Mesendoderm (in vitro differentiated cells): ENCODE results near the gene RADIL.

Source experiments
- DNase-seq: peaks from one replicate; pipeline ENCODE4 v3.0.0; 2013
- H2AK5ac ChIP-seq: 2 replicates; pipeline ENCODE4 v1.6.1; 2013; ENCODE audit warnings: low read length, inconsistent platforms
- H2BK120ac ChIP-seq: 2 replicates; pipeline ENCODE4 v1.6.1; 2013; ENCODE audit warnings: low read depth, mild to moderate bottlenecking, low read length, moderate library complexity, mixed read lengths
- H2BK15ac ChIP-seq: replicated peaks from 2 replicates; pipeline ENCODE4 v1.6.1; 2013; ENCODE audit warnings: low read depth, mild to moderate bottlenecking, moderate library complexity
- H2BK5ac ChIP-seq: 2 replicates; pipeline ENCODE4 v1.6.1; 2013; ENCODE audit warnings: low read length, inconsistent platforms
- H3K18ac ChIP-seq: 2 replicates; pipeline ENCODE4 v1.6.1; 2013; ENCODE audit warnings: mild to moderate bottlenecking, low read length, mixed read lengths
- H3K23ac ChIP-seq: one replicate; pipeline ENCODE4 v1.6.1; 2013; ENCODE audit warnings: low read length
- H3K27ac ChIP-seq: 2 replicates; pipeline ENCODE4 v1.5.1; 2013; ENCODE audit warnings: low read depth, mild to moderate bottlenecking, inconsistent platforms, low read length, moderate library complexity
- H3K27me3 ChIP-seq: 2 replicates; pipeline ENCODE4 v1.6.1; 2013; ENCODE audit warnings: low read length, control low read depth, mild to moderate bottlenecking, inconsistent platforms; ENCODE audit not compliant: insufficient read depth, poor library complexity
- H3K36me3 ChIP-seq: 2 replicates; pipeline ENCODE4 v1.6.1; 2013; ENCODE audit warnings: low read length, inconsistent platforms; ENCODE audit not compliant: control insufficient read depth, insufficient read depth
- H3K4ac ChIP-seq: one replicate; pipeline ENCODE4 v1.6.1; 2013; ENCODE audit warnings: low read depth, mild to moderate bottlenecking, low read length, moderate library complexity
- H3K4me1 ChIP-seq: 2 replicates; pipeline ENCODE4 v1.6.1; 2013; ENCODE audit warnings: low read depth, low read length, inconsistent platforms; ENCODE audit not compliant: control insufficient read depth
- H3K4me2 ChIP-seq: 2 replicates; pipeline ENCODE4 v1.6.1; 2013; ENCODE audit warnings: low read length
- H3K4me3 ChIP-seq: 2 replicates; pipeline ENCODE4 v1.5.1; 2013; ENCODE audit warnings: mild to moderate bottlenecking, low read length
- H3K56ac ChIP-seq: one replicate; pipeline ENCODE4 v1.6.1; 2013; ENCODE audit warnings: low read length
- H3K79me1 ChIP-seq: 2 replicates; pipeline ENCODE4 v1.6.1; 2013; ENCODE audit warnings: low read length, inconsistent platforms
- H3K79me2 ChIP-seq: 2 replicates; pipeline ENCODE4 v1.6.1; 2013; ENCODE audit warnings: mild to moderate bottlenecking, low read length; ENCODE audit not compliant: control insufficient read depth, insufficient read depth
- H3K9ac ChIP-seq: 2 replicates; pipeline ENCODE4 v1.6.1; 2013; ENCODE audit warnings: low read length, inconsistent platforms
- H4K5ac ChIP-seq: one replicate; pipeline ENCODE4 v1.6.1; 2013; ENCODE audit warnings: low read length
- H4K8ac ChIP-seq: one replicate; pipeline ENCODE4 v1.6.1; 2013; ENCODE audit warnings: low read depth, mild to moderate bottlenecking, control low read depth, low read length, moderate library complexity
- WGBS: extraction: QIAGEN DNeasy Blood & Tissue Kit; methylation state at CpG from one replicate; pipeline ENCODE4 v1.1.7; 2013; ENCODE audit warnings: low lambda C conversion rate, missing lambda C conversion rate; ENCODE audit not compliant: insufficient coverage; ENCODE audit errors: extremely low coverage; 5-methylcytosine and 5-hydroxymethylcytosine counted together

The RADIL gene

GRCh38 chr7:4815609-4816418, 67.7 kb downstream of the RADIL start:
- Histone ChIP-seq H3K23ac (no peak overlapping the region), H3K27me3 (no peaks in the 10 kb centered on the region), H3K4me1 (no peaks in the 10 kb centered on the region), H3K4ac (no peak overlapping the region), H3K79me2 (no peaks in the 10 kb centered on the region), H2BK15ac (no peak overlapping the region), H3K27ac (no peak overlapping the region), H3K4me3 (no peak overlapping the region), H2BK120ac (no peak overlapping the region), H4K8ac (no peak overlapping the region), H3K18ac (no peak overlapping the region), H3K4me2 (no peak overlapping the region), H3K56ac (no peak overlapping the region), H3K9ac (no peak overlapping the region), H2AK5ac (no peak overlapping the region), H4K5ac (no peak overlapping the region), H2BK5ac (no peak overlapping the region), H3K79me1 (no peaks in the 10 kb centered on the region), H3K36me3 (no peaks in the 10 kb centered on the region)
- DNase-seq: no peak
- WGBS: no CpG with 5 or more reads among the region's 38 CpGs

GRCh38 chr7:4815121-4815520, 68.4 kb downstream of the RADIL start:
- Histone ChIP-seq H3K18ac (no peak overlapping the region), H2BK5ac (no peak overlapping the region), H4K8ac (no peak overlapping the region), H3K23ac (no peak overlapping the region), H3K4ac (no peak overlapping the region), H3K27ac (no peak overlapping the region), H2BK15ac (no peak overlapping the region), H3K27me3 (no peaks in the 10 kb centered on the region), H4K5ac (no peak overlapping the region), H2BK120ac (no peak overlapping the region), H3K4me1 (no peaks in the 10 kb centered on the region), H3K4me2 (no peak overlapping the region), H3K79me1 (no peaks in the 10 kb centered on the region), H3K56ac (no peak overlapping the region), H3K79me2 (no peaks in the 10 kb centered on the region), H3K36me3 (no peaks in the 10 kb centered on the region), H3K9ac (no peak overlapping the region), H2AK5ac (no peak overlapping the region), H3K4me3 (no peak overlapping the region)
- WGBS: no CpG with 5 or more reads among the region's 14 CpGs
- no peak for DNase-seq

GRCh38 chr7:4814433-4814832, 69.1 kb downstream of the RADIL start:
- Histone ChIP-seq H3K27me3 (no peaks in the 10 kb centered on the region), H3K9ac (no peak overlapping the region), H3K23ac (no peak overlapping the region), H3K79me2 (no peaks in the 10 kb centered on the region), H4K8ac (no peak overlapping the region), H3K4me2 (no peak overlapping the region), H3K4me1 (no peaks in the 10 kb centered on the region), H2BK15ac (no peak overlapping the region), H3K79me1 (no peaks in the 10 kb centered on the region), H2AK5ac (no peak overlapping the region), H2BK120ac (no peak overlapping the region), H3K4me3 (no peak overlapping the region), H3K56ac (no peak overlapping the region), H3K4ac (no peak overlapping the region), H3K36me3 (no peaks in the 10 kb centered on the region), H3K27ac (no peak overlapping the region), H4K5ac (no peak overlapping the region), H3K18ac (no peak overlapping the region), H2BK5ac (no peak overlapping the region)
- no CpG with 5 or more reads among the region's 14 CpGs for WGBS
- DNase-seq: no peak

GRCh38 chr7:4809666-4810065, 73.8 kb downstream of the RADIL start:
- Histone ChIP-seq H3K4me2 (no peak overlapping the region), H3K56ac (no peak overlapping the region)

GRCh38 chr7:4809091-4809591, 74.4 kb downstream of the RADIL start:
- Histone ChIP-seq H3K79me2 (no peaks in the 10 kb centered on the region), H3K27ac (no peak overlapping the region), H2AK5ac (no peak overlapping the region), H3K23ac (no peak overlapping the region), H3K4me3 (no peak overlapping the region), H3K4ac (no peak overlapping the region), H2BK120ac (no peak overlapping the region), H2BK5ac (no peak overlapping the region), H3K79me1 (no peaks in the 10 kb centered on the region), H3K56ac (peak overlapping the region; percentile 56), H4K8ac (no peak overlapping the region), H3K4me2 (peak overlapping the region; percentile 27), H3K18ac (no peak overlapping the region), H2BK15ac (no peak overlapping the region), H3K4me1 (no peaks in the 10 kb centered on the region), H3K27me3 (no peaks in the 10 kb centered on the region), H3K9ac (no peak overlapping the region), H4K5ac (no peak overlapping the region), H3K36me3 (no peaks in the 10 kb centered on the region)
- DNase-seq: no peak
- WGBS: no CpG with 5 or more reads among the region's 38 CpGs

More at GRCh38 chr7:4809666-4810065, 73.8 kb downstream of the RADIL start:
- no peak overlapping the region for H4K8ac ChIP-seq
- no peak overlapping the region for H3K4ac ChIP-seq
- no peak overlapping the region for H4K5ac ChIP-seq
- H3K27me3 ChIP-seq: no peaks in the 10 kb centered on the region
- H2AK5ac ChIP-seq: no peak overlapping the region
- H3K79me2 ChIP-seq: no peaks in the 10 kb centered on the region
- H3K36me3 ChIP-seq: no peaks in the 10 kb centered on the region
- no peak overlapping the region for H2BK15ac ChIP-seq
- no peak overlapping the region for H2BK120ac ChIP-seq
- no peak overlapping the region for H2BK5ac ChIP-seq
- no peak overlapping the region for H3K18ac ChIP-seq
- no peak overlapping the region for H3K4me3 ChIP-seq
- no CpG with 5 or more reads among the region's 14 CpGs for WGBS
- no peak overlapping the region for H3K9ac ChIP-seq
- H3K27ac ChIP-seq: no peak overlapping the region
- no peak for DNase-seq
- no peak overlapping the region for H3K23ac ChIP-seq
- no peaks in the 10 kb centered on the region for H3K79me1 ChIP-seq
- no peaks in the 10 kb centered on the region for H3K4me1 ChIP-seq

GRCh38 chr7:4808565-4808964, 75.0 kb downstream of the RADIL start:
- Histone ChIP-seq H3K4me1 (no peaks in the 10 kb centered on the region), H4K8ac (no peak overlapping the region), H4K5ac (no peak overlapping the region), H2BK15ac (no peak overlapping the region), H3K23ac (no peak overlapping the region), H3K9ac (no peak overlapping the region), H3K4ac (no peak overlapping the region), H3K56ac (no peak overlapping the region), H3K27ac (no peak overlapping the region), H3K79me2 (no peaks in the 10 kb centered on the region), H3K18ac (no peak overlapping the region), H3K4me2 (no peak overlapping the region), H3K4me3 (no peak overlapping the region), H3K79me1 (no peaks in the 10 kb centered on the region), H3K27me3 (no peaks in the 10 kb centered on the region), H3K36me3 (no peaks in the 10 kb centered on the region), H2BK5ac (no peak overlapping the region), H2AK5ac (no peak overlapping the region), H2BK120ac (no peak overlapping the region)
- no CpG with 5 or more reads among the region's 37 CpGs for WGBS
- no peak for DNase-seq
